Neural cell (in vitro differentiated cells): ENCODE results near the gene XXYLT1. TPM values are rescaled to one million over a fixed set of nuclear protein-coding genes. Genes with fewer than 3 reads are reported as not detected.

ENCODE experiments used
- H2AFZ ChIP-seq: fragments of 200-600, 300-800 bp; sonication (generic), shearing (Covaris generic); 2 replicates; pipeline ENCODE4 v1.6.0; 2014; ENCODE audit warnings: low read depth, mild to moderate bottlenecking, antibody characterized with exemption, low read length, moderate library complexity
- H3F3A ChIP-seq: fragments of 200-600 bp; shearing (Covaris generic); 2 replicates; pipeline ENCODE4 v1.6.1; 2016; ENCODE audit warnings: mild to moderate bottlenecking, moderate library complexity, mixed read lengths, antibody characterized with exemption, low read length; ENCODE audit not compliant: insufficient read depth, poor library complexity, severe bottlenecking
- H3K27ac ChIP-seq: fragments of 200-600, 300-800 bp; sonication (generic), shearing (Covaris generic); 2 replicates; pipeline ENCODE4 v1.5.1; 2014; ENCODE audit warnings: mild to moderate bottlenecking, low read length, moderate library complexity
- H3K27me3 ChIP-seq: fragments of 300-800, 200-600 bp; sonication (generic), shearing (Covaris generic); 2 replicates; pipeline ENCODE4 v1.6.0; 2014; ENCODE audit warnings: mild to moderate bottlenecking, low read depth, low read length, moderate library complexity; ENCODE audit not compliant: insufficient read depth
- H3K36me3 ChIP-seq: fragments of 300-800, 200-600 bp; sonication (generic), shearing (Covaris generic); 2 replicates; pipeline ENCODE4 v1.5.1; 2014; ENCODE audit warnings: mild to moderate bottlenecking, antibody characterized with exemption, low read length, moderate library complexity; ENCODE audit not compliant: insufficient read depth
- H3K4me2 ChIP-seq: fragments of 300-800, 200-600 bp; sonication (generic), shearing (Covaris generic); 2 replicates; pipeline ENCODE4 v1.6.0; 2014; ENCODE audit warnings: mild to moderate bottlenecking, low read length
- H3K4me3 ChIP-seq: fragments of 300-800, 200-600 bp; sonication (generic), shearing (Covaris generic); 2 replicates; pipeline ENCODE4 v1.5.1; 2014; ENCODE audit warnings: mild to moderate bottlenecking, low read length, moderate library complexity
- H3K79me2 ChIP-seq: fragments of 200-600 bp; shearing (Covaris generic); replicated peaks from 2 replicates; pipeline ENCODE4 v1.6.0; 2014; ENCODE audit warnings: mild to moderate bottlenecking, low read length, moderate library complexity; ENCODE audit not compliant: insufficient read depth
- H3K9ac ChIP-seq: fragments of 300-800, 200-600 bp; sonication (generic), shearing (Covaris generic); 2 replicates; pipeline ENCODE4 v1.6.1; 2016; ENCODE audit warnings: mild to moderate bottlenecking, low read length, mixed read lengths
- H3K9me2 ChIP-seq: fragments of 200-600 bp; shearing (Covaris generic); 2 replicates; pipeline ENCODE4 v1.6.1; 2016; ENCODE audit warnings: mild to moderate bottlenecking, low read length, mixed read lengths; ENCODE audit not compliant: insufficient read depth
- H3K9me3 ChIP-seq: fragments of 200-600, 300-800 bp; sonication (generic), shearing (Covaris generic); 2 replicates; pipeline ENCODE4 v1.6.1; 2016; ENCODE audit warnings: mild to moderate bottlenecking, mixed run types, low read length, moderate library complexity, mixed read lengths
- H4K20me1 ChIP-seq: fragments of 200-600 bp; shearing (Covaris generic); 2 replicates; pipeline ENCODE4 v1.6.1; 2016; ENCODE audit warnings: mild to moderate bottlenecking, mixed run types; ENCODE audit not compliant: insufficient read depth
- CTCF ChIP-seq: fragments of 450-650 bp; IDR thresholded peaks from 2 replicates; pipeline ENCODE4 v1.5.1; 2014; ENCODE audit warnings: antibody characterized with exemption, mild to moderate bottlenecking, moderate library complexity; ENCODE audit not compliant: poor library complexity, severe bottlenecking
- EP300 ChIP-seq: fragments of 450-650 bp; conservative IDR thresholded peaks from 2 replicates; pipeline ENCODE4 v1.6.1; 2014; ENCODE audit warnings: antibody characterized with exemption, mild to moderate bottlenecking, moderate library complexity; ENCODE audit not compliant: poor library complexity, severe bottlenecking
- EZH2 ChIP-seq: fragments of 200-600, 300-800 bp; shearing (Covaris generic), sonication (generic); IDR thresholded peaks from 2 replicates; pipeline ENCODE4 v1.6.1; 2014; ENCODE audit warnings: antibody characterized with exemption, low read length, borderline replicate concordance, mild to moderate bottlenecking; ENCODE audit not compliant: insufficient read depth, poor library complexity, severe bottlenecking
- MXI1 ChIP-seq: fragments of 450-650 bp; conservative IDR thresholded peaks from 2 replicates; pipeline ENCODE4 v1.6.1; 2014; ENCODE audit warnings: antibody characterized with exemption, mild to moderate bottlenecking; ENCODE audit not compliant: poor library complexity, severe bottlenecking
- POLR2AphosphoS5 ChIP-seq: IDR thresholded peaks from 2 replicates; pipeline ENCODE4 v1.6.1; 2012
- RAD21 ChIP-seq: fragments of 450-650 bp; conservative IDR thresholded peaks from 2 replicates; pipeline ENCODE4 v1.6.1; 2014; ENCODE audit warnings: antibody characterized with exemption, mild to moderate bottlenecking, moderate library complexity
- REST ChIP-seq: IDR thresholded peaks from 2 replicates; pipeline ENCODE4 v1.6.1; 2012; ENCODE audit warnings: borderline replicate concordance
- SMC3 ChIP-seq: fragments of 450-650 bp; conservative IDR thresholded peaks from 2 replicates; pipeline ENCODE4 v1.6.1; 2014; ENCODE audit warnings: antibody characterized with exemption, mild to moderate bottlenecking, moderate library complexity; ENCODE audit not compliant: poor library complexity
- TAF1 ChIP-seq: IDR thresholded peaks from 2 replicates; pipeline ENCODE4 v1.6.1; 2012; ENCODE audit warnings: low read depth
- polyA plus RNA-seq: library from polyadenylated mRNA; depleted of rRNA; stranded (reverse); fragments of >200 nt; gene quantifications from 2 replicates; pipeline ENCODE4 v1.2.3, GENCODE V29; 2014

The XXYLT1 gene
- polyA plus RNA-seq, 1 donor from 2014 or later, result 25.4 TPM

- Histone ChIP-seq H3K27ac (no peak overlapping the region), H4K20me1 (no peaks in the 10 kb centered on the region), H3K79me2 (no peaks in the 10 kb centered on the region), H3K9ac (no peak overlapping the region), H3K27me3 (no peaks in the 10 kb centered on the region), H3F3A (no peaks in the 10 kb centered on the region), H3K36me3 (no peaks in the 10 kb centered on the region), H3K9me3 (no peaks in the 10 kb centered on the region), H3K4me3 (no peak overlapping the region), H3K4me2 (no peak overlapping the region), H2AFZ (no peak overlapping the region), H3K9me2 (no peaks in the 10 kb centered on the region)
- TF ChIP-seq TAF1 (no peak), RAD21 (no peak), POLR2AphosphoS5 (no peak), SMC3 (no peak), EP300 (no peak), CTCF (no peak), EZH2 (no peak), REST (no peak), MXI1 (no peak)
Observed at GRCh38 chr3:195025884-195026200, 245.1 kb downstream of the XXYLT1 start.

GRCh38 chr3:195025056-195025883 lies 245.7 kb downstream of the XXYLT1 start:
- Histone ChIP-seq H3K9ac (no peak overlapping the region), H3K36me3 (no peaks in the 10 kb centered on the region), H3K27ac (no peak overlapping the region), H3K9me3 (no peaks in the 10 kb centered on the region), H2AFZ (no peak overlapping the region), H3K27me3 (no peaks in the 10 kb centered on the region), H3K4me3 (no peak overlapping the region), H3K79me2 (no peaks in the 10 kb centered on the region), H3K4me2 (no peak overlapping the region), H3K9me2 (no peaks in the 10 kb centered on the region), H4K20me1 (no peaks in the 10 kb centered on the region), H3F3A (no peaks in the 10 kb centered on the region)
- TF ChIP-seq RAD21 (no peak), POLR2AphosphoS5 (no peak), EP300 (no peak), CTCF (no peak), REST (no peak), EZH2 (no peak), SMC3 (no peak), TAF1 (no peak), MXI1 (no peak)
